Liver (tissue), 9 donors: Measurements from ENCODE around the gene PIK3CA. TPM values are rescaled to one million over a fixed set of nuclear protein-coding genes. Genes with fewer than 3 reads are reported as not detected.

ENCODE experiments used
- DNase-seq: peaks from one replicate; pipeline ENCODE4 v3.0.0-alpha.2; 2017; ENCODE audit warnings: low spot score
- H3K27ac ChIP-seq, 2 donors: one replicate each; pipeline ENCODE4 v1.7.0; 2013; ENCODE audit warnings: inconsistent platforms in 2 of 2, low read length in 2 of 2, control low read depth in 1 of 2, low read depth in 1 of 2, mild to moderate bottlenecking in 1 of 2
- H3K27me3 ChIP-seq, 4 donors: one replicate each; pipeline versions ENCODE4 v1.6.1 to v1.7.0; 2013; ENCODE audit warnings: low read length in 3 of 4, inconsistent platforms in 1 of 4, mild to moderate bottlenecking in 1 of 4, moderate library complexity in 1 of 4; ENCODE audit not compliant: control insufficient read depth in 4 of 4, insufficient read depth in 4 of 4
- H3K36me3 ChIP-seq, 4 donors: one replicate each; pipeline versions ENCODE4 v1.6.1 to v1.7.0; 2013; ENCODE audit warnings: low read length in 3 of 4, mild to moderate bottlenecking in 3 of 4, low read depth in 1 of 4, moderate library complexity in 1 of 4; ENCODE audit not compliant: control insufficient read depth in 4 of 4, insufficient read depth in 3 of 4
- H3K4me1 ChIP-seq, 4 donors: one replicate each; pipeline versions ENCODE4 v1.6.1 to v1.7.0; 2013; ENCODE audit warnings: low read length in 3 of 4, mild to moderate bottlenecking in 3 of 4, moderate library complexity in 1 of 4; ENCODE audit not compliant: control insufficient read depth in 4 of 4, insufficient read depth in 4 of 4
- H3K4me3 ChIP-seq, 3 donors: one replicate each; pipeline versions ENCODE4 v1.6.1 to v1.7.0; 2013; ENCODE audit warnings: low read length in 3 of 3, control low read depth in 1 of 3, low read depth in 1 of 3, mild to moderate bottlenecking in 1 of 3
- H3K9ac ChIP-seq, 2 donors: one replicate each; pipeline ENCODE4 v1.7.0; 2013; ENCODE audit warnings: low read length in 2 of 2, mild to moderate bottlenecking in 2 of 2, moderate library complexity in 2 of 2, control low read depth in 1 of 2, low read depth in 1 of 2
- H3K9me3 ChIP-seq, 4 donors: one replicate each; pipeline versions ENCODE4 v1.6.1 to v1.7.0; 2013; ENCODE audit warnings: low read length in 3 of 4; ENCODE audit not compliant: control insufficient read depth in 4 of 4
- ATF3 ChIP-seq: IDR thresholded peaks from 2 replicates; pipeline ENCODE4 v1.6.1; 2016; ENCODE audit warnings: antibody characterized with exemption
- EGR1 ChIP-seq, 2 donors: IDR thresholded peaks; 2 replicates each; pipeline ENCODE4 v1.6.1; 2016 to 2018; ENCODE audit warnings: antibody characterized with exemption in 2 of 2, low read depth in 2 of 2
- FOXA1 ChIP-seq: IDR thresholded peaks from 2 replicates; pipeline ENCODE4 v1.6.1; 2016; ENCODE audit warnings: antibody characterized with exemption
- FOXA2 ChIP-seq: IDR thresholded peaks from 2 replicates; pipeline ENCODE4 v1.6.1; 2016; ENCODE audit warnings: antibody characterized with exemption
- GABPA ChIP-seq, 2 donors: IDR thresholded peaks in 1 of 2; conservative IDR thresholded peaks in 1 of 2; 2 replicates each; pipeline ENCODE4 v1.6.1; 2016; ENCODE audit warnings: antibody characterized with exemption in 2 of 2, mild to moderate bottlenecking in 1 of 2, moderate library complexity in 1 of 2
- HNF4A ChIP-seq, 2 donors: conservative IDR thresholded peaks; 2 replicates each; pipeline ENCODE4 v1.6.1; 2016; ENCODE audit warnings: antibody characterized with exemption in 2 of 2, mild to moderate bottlenecking in 2 of 2
- HNF4G ChIP-seq: IDR thresholded peaks from 2 replicates; pipeline ENCODE4 v1.6.1; 2016; ENCODE audit warnings: antibody characterized with exemption
- JUND ChIP-seq, 2 donors: IDR thresholded peaks; 2 replicates each; pipeline ENCODE4 v1.6.1; 2016; ENCODE audit warnings: antibody characterized with exemption in 2 of 2
- NR2F2 ChIP-seq: IDR thresholded peaks from 2 replicates; pipeline ENCODE4 v1.6.1; 2016; ENCODE audit warnings: antibody characterized with exemption
- RAD21 ChIP-seq, 2 donors: IDR thresholded peaks; 2 replicates each; pipeline ENCODE4 v1.6.1; 2016; ENCODE audit warnings: antibody characterized with exemption in 2 of 2, mild to moderate bottlenecking in 2 of 2
- RXRA ChIP-seq, 2 donors: IDR thresholded peaks; 2 replicates each; pipeline ENCODE4 v1.6.1; 2017 to 2018; ENCODE audit warnings: antibody characterized with exemption in 2 of 2, mild to moderate bottlenecking in 1 of 2
- SP1 ChIP-seq: IDR thresholded peaks from 2 replicates; pipeline ENCODE4 v1.6.1; 2018; ENCODE audit warnings: antibody characterized with exemption, mild to moderate bottlenecking
- TAF1 ChIP-seq: conservative IDR thresholded peaks from 2 replicates; pipeline ENCODE4 v1.6.1; 2016; ENCODE audit warnings: antibody characterized with exemption, mild to moderate bottlenecking
- YY1 ChIP-seq: IDR thresholded peaks from 2 replicates; pipeline ENCODE4 v1.6.1; 2016; ENCODE audit warnings: antibody characterized with exemption, mild to moderate bottlenecking
- WGBS: extraction: QIAGEN DNeasy Blood & Tissue Kit; methylation state at CpG from one replicate; pipeline ENCODE4 v1.1.7; 2013; 5-methylcytosine and 5-hydroxymethylcytosine counted together
- polyA plus RNA-seq, 2 donors: library from polyadenylated mRNA; stranded (reverse) in 1 of 2; unstranded in 1 of 2; fragments of 200-250 nt in 1 of 2; fragments of >200 nt in 1 of 2; fragmentation: Nextera tagmentation in 1 of 2; extraction: Ambion mirVana in 1 of 2; gene quantifications; one replicate each; pipeline versions ENCODE4 v1.2.1 to v1.2.3, GENCODE V29; 2013 to 2015
- total RNA-seq, 2 donors: library from RNA; depleted of rRNA; stranded (reverse); fragments of >200 nt; gene quantifications; one replicate each; pipeline ENCODE4 v1.2.3, GENCODE V29; 2014
- TF ChIP-seq, protein P1 (sequence below): IDR thresholded peaks from 2 replicates; pipeline ENCODE4 v1.6.1; 2016; ENCODE audit warnings: antibody characterized with exemption
- TF ChIP-seq, protein P2 (sequence below): IDR thresholded peaks from 2 replicates; pipeline ENCODE4 v1.6.1; 2016; ENCODE audit warnings: antibody characterized with exemption
- TF ChIP-seq, protein P3 (sequence below): fragments of 150-350 bp; IDR thresholded peaks from 2 replicates; pipeline ENCODE4 v1.5.1; 2017; ENCODE audit warnings: improper control_type of control experiment, low read depth, low read length; ENCODE audit not compliant: missing input control
- donor health status: healthy.
- donor health status: healthy.
- donor health status: healthy.
- donor health status: healthy.
- donor health status: healthy.

The PIK3CA gene
- total and polyA plus RNA-seq, 4 donors = 3.6 to 14.6 (median 7.2) TPM

- Histone ChIP-seq H3K4me3 (no peak overlapping the region), H3K9ac (no peak overlapping the region), H3K36me3 (no peaks in the 10 kb centered on the region), H3K4me1 (peaks cover 0 to 7% (median 2%) of the 10 kb centered on the region in 4 donors), H3K9me3 (no peaks in the 10 kb centered on the region), H3K27me3 (no peaks in the 10 kb centered on the region), H3K27ac (no peak overlapping the region)
- TF ChIP-seq JUND (IDR thresholded peaks at IDR 0.05) = no peak
- TF ChIP-seq YY1 = no peak
- TF ChIP-seq RXRA (IDR thresholded peaks at IDR 0.05) = no peak
- no peak for TF ChIP-seq FOXA1
- TF ChIP-seq RAD21 (IDR thresholded peaks at IDR 0.05) = no peak
- TF ChIP-seq, protein P1, sequence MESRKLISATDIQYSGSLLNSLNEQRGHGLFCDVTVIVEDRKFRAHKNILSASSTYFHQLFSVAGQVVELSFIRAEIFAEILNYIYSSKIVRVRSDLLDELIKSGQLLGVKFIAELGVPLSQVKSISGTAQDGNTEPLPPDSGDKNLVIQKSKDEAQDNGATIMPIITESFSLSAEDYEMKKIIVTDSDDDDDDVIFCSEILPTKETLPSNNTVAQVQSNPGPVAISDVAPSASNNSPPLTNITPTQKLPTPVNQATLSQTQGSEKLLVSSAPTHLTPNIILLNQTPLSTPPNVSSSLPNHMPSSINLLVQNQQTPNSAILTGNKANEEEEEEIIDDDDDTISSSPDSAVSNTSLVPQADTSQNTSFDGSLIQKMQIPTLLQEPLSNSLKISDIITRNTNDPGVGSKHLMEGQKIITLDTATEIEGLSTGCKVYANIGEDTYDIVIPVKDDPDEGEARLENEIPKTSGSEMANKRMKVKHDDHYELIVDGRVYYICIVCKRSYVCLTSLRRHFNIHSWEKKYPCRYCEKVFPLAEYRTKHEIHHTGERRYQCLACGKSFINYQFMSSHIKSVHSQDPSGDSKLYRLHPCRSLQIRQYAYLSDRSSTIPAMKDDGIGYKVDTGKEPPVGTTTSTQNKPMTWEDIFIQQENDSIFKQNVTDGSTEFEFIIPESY = no peak
- TF ChIP-seq NR2F2 = no peak
- no peak for TF ChIP-seq HNF4A (conservative IDR thresholded peaks at IDR 0.05)
- TF ChIP-seq ATF3 = no peak
- TF ChIP-seq SP1 = no peak
- TF ChIP-seq EGR1 (IDR thresholded peaks at IDR 0.05; ENCODE audit: low read depth in 2 of 2) = no peak
- TF ChIP-seq HNF4G = no peak
- TF ChIP-seq, protein P2, sequence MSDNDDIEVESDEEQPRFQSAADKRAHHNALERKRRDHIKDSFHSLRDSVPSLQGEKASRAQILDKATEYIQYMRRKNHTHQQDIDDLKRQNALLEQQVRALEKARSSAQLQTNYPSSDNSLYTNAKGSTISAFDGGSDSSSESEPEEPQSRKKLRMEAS = no peak
- TF ChIP-seq FOXA2 = no peak
- TF ChIP-seq, protein P3, sequence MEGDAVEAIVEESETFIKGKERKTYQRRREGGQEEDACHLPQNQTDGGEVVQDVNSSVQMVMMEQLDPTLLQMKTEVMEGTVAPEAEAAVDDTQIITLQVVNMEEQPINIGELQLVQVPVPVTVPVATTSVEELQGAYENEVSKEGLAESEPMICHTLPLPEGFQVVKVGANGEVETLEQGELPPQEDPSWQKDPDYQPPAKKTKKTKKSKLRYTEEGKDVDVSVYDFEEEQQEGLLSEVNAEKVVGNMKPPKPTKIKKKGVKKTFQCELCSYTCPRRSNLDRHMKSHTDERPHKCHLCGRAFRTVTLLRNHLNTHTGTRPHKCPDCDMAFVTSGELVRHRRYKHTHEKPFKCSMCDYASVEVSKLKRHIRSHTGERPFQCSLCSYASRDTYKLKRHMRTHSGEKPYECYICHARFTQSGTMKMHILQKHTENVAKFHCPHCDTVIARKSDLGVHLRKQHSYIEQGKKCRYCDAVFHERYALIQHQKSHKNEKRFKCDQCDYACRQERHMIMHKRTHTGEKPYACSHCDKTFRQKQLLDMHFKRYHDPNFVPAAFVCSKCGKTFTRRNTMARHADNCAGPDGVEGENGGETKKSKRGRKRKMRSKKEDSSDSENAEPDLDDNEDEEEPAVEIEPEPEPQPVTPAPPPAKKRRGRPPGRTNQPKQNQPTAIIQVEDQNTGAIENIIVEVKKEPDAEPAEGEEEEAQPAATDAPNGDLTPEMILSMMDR = no peak
- DNase-seq = no peak
- 77% methylated on average over 3 of the region's 3 CpGs for WGBS
Measured at GRCh38 chr3:179189759-179190158, 41.6 kb downstream of the PIK3CA start.

- Histone ChIP-seq H3K27ac (no peak overlapping the region), H3K9me3 (no peaks in the 10 kb centered on the region), H3K4me1 (peaks cover 0 to 7% (median 2%) of the 10 kb centered on the region in 4 donors), H3K4me3 (no peak overlapping the region), H3K9ac (no peak overlapping the region), H3K36me3 (no peaks in the 10 kb centered on the region), H3K27me3 (no peaks in the 10 kb centered on the region)
- TF ChIP-seq TAF1 = no peak
- TF ChIP-seq JUND (IDR thresholded peaks at IDR 0.05) = no peak
- no peak for TF ChIP-seq YY1
- no peak for TF ChIP-seq HNF4A (conservative IDR thresholded peaks at IDR 0.05)
- no peak for TF ChIP-seq RXRA (IDR thresholded peaks at IDR 0.05)
- TF ChIP-seq, protein P3 = no peak
- TF ChIP-seq HNF4G = no peak
- TF ChIP-seq FOXA2 = no peak
- TF ChIP-seq RAD21 (IDR thresholded peaks at IDR 0.05) = no peak
- no peak for TF ChIP-seq EGR1 (IDR thresholded peaks at IDR 0.05; ENCODE audit: low read depth in 2 of 2)
- TF ChIP-seq, protein P2 = no peak
- TF ChIP-seq GABPA (IDR thresholded peaks at IDR 0.05 in 1 of 2, conservative IDR thresholded peaks at IDR 0.05 in 1 of 2) = no peak
- DNase-seq = no peak
- WGBS = 88% methylated on average over 6 of the region's 6 CpGs
Measured at GRCh38 chr3:179190581-179190980, 42.4 kb downstream of the PIK3CA start.
